Measurements from ENCODE around the gene FAM234A.

Gene FAM234A

GRCh38 chr16:189604-190186, 44.9 kb upstream of the FAM234A start:
- Histone ChIP-seq H3K27ac (no peak overlapping the region), H3K4me1 (ENCODE audit: control insufficient read depth in 1 of 2, insufficient read depth in 1 of 2, low read depth in 1 of 2, low read length in 1 of 2) (no peaks in the 10 kb centered on the region), H3K36me3 (peaks cover 85% of the 10 kb centered on the region), H3K9me3 (no peaks in the 10 kb centered on the region), H3K4me3 (ENCODE audit: low read depth in 1 of 2, low read length in 1 of 2) (no peak overlapping the region), H3K27me3 (no peaks in the 10 kb centered on the region)
- TF ChIP-seq CTCF (IDR thresholded peaks at IDR 0.05): no peak

- Histone ChIP-seq H3K27me3 (no peaks in the 10 kb centered on the region), H3K4me1 (ENCODE audit: control insufficient read depth in 1 of 2, insufficient read depth in 1 of 2, low read depth in 1 of 2, low read length in 1 of 2) (no peaks in the 10 kb centered on the region), H3K9me3 (no peaks in the 10 kb centered on the region), H3K27ac (no peak overlapping the region), H3K36me3 (peaks cover 95% of the 10 kb centered on the region), H3K4me3 (ENCODE audit: low read depth in 1 of 2, low read length in 1 of 2) (no peak overlapping the region)
- no peak for TF ChIP-seq CTCF (IDR thresholded peaks at IDR 0.05)
Observed at GRCh38 chr16:191831-192230, 42.8 kb upstream of the FAM234A start.

- TF ChIP-seq CTCF (IDR thresholded peaks at IDR 0.05): no peak
- Histone ChIP-seq H3K27me3 (no peaks in the 10 kb centered on the region), H3K4me1 (ENCODE audit: control insufficient read depth in 1 of 2, insufficient read depth in 1 of 2, low read depth in 1 of 2, low read length in 1 of 2) (no peaks in the 10 kb centered on the region), H3K27ac (no peak overlapping the region), H3K4me3 (ENCODE audit: low read depth in 1 of 2, low read length in 1 of 2) (no peak overlapping the region), H3K9me3 (no peaks in the 10 kb centered on the region), H3K36me3 (peaks cover 96% of the 10 kb centered on the region)
Observed at GRCh38 chr16:192686-193085, 41.9 kb upstream of the FAM234A start.

DNA sequence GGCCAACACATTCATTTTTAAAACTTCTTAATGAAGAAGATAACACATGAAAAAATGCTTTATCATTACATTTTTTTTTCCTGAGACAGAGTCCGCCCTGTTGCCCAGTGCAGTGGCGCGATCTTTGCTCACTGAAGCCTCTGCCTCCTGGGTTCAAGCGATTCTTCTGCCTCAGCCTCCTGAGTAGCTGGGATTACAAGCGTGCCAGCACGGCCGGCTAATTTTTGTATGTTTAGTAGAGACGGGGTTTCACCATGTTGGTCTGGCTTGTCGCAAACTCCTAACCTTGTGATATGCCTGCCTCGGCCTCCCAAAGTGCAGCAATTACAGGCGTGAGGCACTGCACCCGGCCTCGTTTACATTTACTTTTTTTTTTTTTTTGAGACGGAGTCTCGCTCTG, 41.2 kb upstream of the FAM234A start:
- H3K36me3 ChIP-seq: peaks cover 97% of the 10 kb centered on the region
- H3K27me3 ChIP-seq: no peaks in the 10 kb centered on the region
- no peak for TF ChIP-seq CTCF (IDR thresholded peaks at IDR 0.05)
- H3K4me1 ChIP-seq (ENCODE audit: control insufficient read depth in 1 of 2, insufficient read depth in 1 of 2, low read depth in 1 of 2, low read length in 1 of 2): no peaks in the 10 kb centered on the region
- no peak overlapping the region for H3K4me3 ChIP-seq (ENCODE audit: low read depth in 1 of 2, low read length in 1 of 2)
- H3K27ac ChIP-seq: no peak overlapping the region
- H3K9me3 ChIP-seq: no peaks in the 10 kb centered on the region

- TF ChIP-seq CTCF (IDR thresholded peaks at IDR 0.05): no peak
- Histone ChIP-seq H3K4me3 (ENCODE audit: low read depth in 1 of 2, low read length in 1 of 2) (no peak overlapping the region), H3K36me3 (peaks cover 97% of the 10 kb centered on the region), H3K27ac (no peak overlapping the region), H3K9me3 (no peaks in the 10 kb centered on the region), H3K27me3 (no peaks in the 10 kb centered on the region), H3K4me1 (ENCODE audit: control insufficient read depth in 1 of 2, insufficient read depth in 1 of 2, low read depth in 1 of 2, low read length in 1 of 2) (no peaks in the 10 kb centered on the region)
Observed at GRCh38 chr16:194516-194915, 40.1 kb upstream of the FAM234A start.

GRCh38 chr16:200388-200787, 34.2 kb upstream of the FAM234A start:
- no peak for TF ChIP-seq CTCF (IDR thresholded peaks at IDR 0.05)
- Histone ChIP-seq H3K9me3 (no peaks in the 10 kb centered on the region), H3K4me3 (ENCODE audit: low read depth in 1 of 2, low read length in 1 of 2) (no peak overlapping the region), H3K27me3 (no peaks in the 10 kb centered on the region), H3K27ac (no peak overlapping the region), H3K4me1 (ENCODE audit: control insufficient read depth in 1 of 2, insufficient read depth in 1 of 2, low read depth in 1 of 2, low read length in 1 of 2) (no peaks in the 10 kb centered on the region), H3K36me3 (peaks cover 82% of the 10 kb centered on the region)
